DND-41 (cell line): Measurements from ENCODE around the gene RBMS1.

Experiments used
- ATAC-seq: fragments of 200-7000 bp; cut with Tn5 transposase; 3 replicates; pipeline ENCODE4 v1.9.1; 2021; ENCODE audit warnings: low read depth; ENCODE audit not compliant: insufficient read depth
- DNase-seq: peaks from one replicate; pipeline ENCODE4 v3.0.0-alpha.2; 2020
- H2AFZ ChIP-seq: 2 replicates; pipeline ENCODE4 v1.6.0; 2012; ENCODE audit warnings: low read depth, low read length
- H3K27ac ChIP-seq: 2 replicates; pipeline ENCODE4 v1.5.1; 2012; ENCODE audit warnings: low read length, inconsistent platforms
- H3K27me3 ChIP-seq: fragments of 200-600 bp; sonication (generic); 2 replicates; pipeline ENCODE4 v1.6.0; 2012; ENCODE audit warnings: low read length, mild to moderate bottlenecking, inconsistent platforms; ENCODE audit not compliant: insufficient read depth, poor library complexity
- H3K36me3 ChIP-seq: 2 replicates; pipeline ENCODE4 v1.5.1; 2012; ENCODE audit warnings: low read length, inconsistent platforms; ENCODE audit not compliant: insufficient read depth
- H3K4me1 ChIP-seq: 2 replicates; pipeline ENCODE4 v1.5.1; 2012; ENCODE audit warnings: mild to moderate bottlenecking, low read length; ENCODE audit not compliant: insufficient read depth
- H3K4me2 ChIP-seq: 2 replicates; pipeline ENCODE4 v1.6.0; 2012; ENCODE audit warnings: mild to moderate bottlenecking, moderate library complexity, low read length, inconsistent platforms; ENCODE audit not compliant: insufficient read depth
- H3K4me3 ChIP-seq, 2 experiments: fragments of 200-600 bp in 1 of 2; shearing (Covaris generic) in 1 of 2; 2 replicates each; pipeline ENCODE4 v1.5.1; 2012 to 2016; ENCODE audit warnings: inconsistent platforms in 2 of 2, low read length in 2 of 2, mild to moderate bottlenecking in 2 of 2, low read depth in 1 of 2, moderate library complexity in 1 of 2
- H3K79me2 ChIP-seq: 2 replicates; pipeline ENCODE4 v1.6.0; 2012; ENCODE audit warnings: low read length, inconsistent platforms; ENCODE audit not compliant: insufficient read depth
- H3K9ac ChIP-seq: 2 replicates; pipeline ENCODE4 v1.6.0; 2012; ENCODE audit warnings: low read depth, mild to moderate bottlenecking, inconsistent platforms, low read length, moderate library complexity
- H3K9me3 ChIP-seq: 2 replicates; pipeline ENCODE4 v1.5.1; 2012; ENCODE audit warnings: low read length, moderate library complexity, mild to moderate bottlenecking, inconsistent platforms; ENCODE audit not compliant: insufficient read depth, severe bottlenecking
- H4K20me1 ChIP-seq: 2 replicates; pipeline ENCODE4 v1.6.0; 2012; ENCODE audit warnings: low read length; ENCODE audit not compliant: insufficient read depth
- CTCF ChIP-seq: IDR thresholded peaks from 2 replicates; pipeline ENCODE4 v1.5.1; 2012; ENCODE audit warnings: borderline replicate concordance, low read length, moderate library complexity, mild to moderate bottlenecking; ENCODE audit not compliant: poor library complexity, severe bottlenecking; ENCODE audit errors: extremely low read depth
- EZH2 ChIP-seq: IDR thresholded peaks from 3 replicates; pipeline ENCODE4 v1.6.1; 2012; ENCODE audit warnings: borderline replicate concordance, low read depth, mild to moderate bottlenecking, moderate library complexity, low read length, inconsistent platforms; ENCODE audit not compliant: severe bottlenecking

RBMS1 gene

GRCh38 chr2:160271171-160272086 lies 222.2 kb downstream of the RBMS1 start:
- Histone ChIP-seq H3K4me2 (no peak overlapping the region), H3K9ac (no peak overlapping the region), H3K27me3 (no peaks in the 10 kb centered on the region), H3K79me2 (no peaks in the 10 kb centered on the region), H3K4me3 (no peak overlapping the region), H3K9me3 (no peaks in the 10 kb centered on the region), H3K27ac (no peak overlapping the region), H3K4me1 (no peaks in the 10 kb centered on the region), H2AFZ (no peak overlapping the region), H4K20me1 (no peaks in the 10 kb centered on the region), H3K36me3 (peaks cover 37% of the 10 kb centered on the region)
- no peak for ATAC-seq
- DNase-seq = no peak
- TF ChIP-seq EZH2 (no peak), CTCF (no peak)

GRCh38 chr2:160270571-160271113 lies 223.0 kb downstream of the RBMS1 start:
- Histone ChIP-seq H3K27me3 (no peaks in the 10 kb centered on the region), H3K27ac (no peak overlapping the region), H3K4me1 (no peaks in the 10 kb centered on the region), H3K4me3 (no peak overlapping the region), H4K20me1 (no peaks in the 10 kb centered on the region), H3K4me2 (no peak overlapping the region), H2AFZ (no peak overlapping the region), H3K9ac (no peak overlapping the region), H3K36me3 (peaks cover 31% of the 10 kb centered on the region), H3K79me2 (no peaks in the 10 kb centered on the region), H3K9me3 (no peaks in the 10 kb centered on the region)
- TF ChIP-seq EZH2 (no peak), CTCF (no peak)
- ATAC-seq = no peak
- DNase-seq = no peak

GRCh38 chr2:160269803-160270570 lies 223.6 kb downstream of the RBMS1 start:
- ATAC-seq = no peak
- Histone ChIP-seq H3K36me3 (peaks cover 27% of the 10 kb centered on the region), H3K9me3 (no peaks in the 10 kb centered on the region), H3K9ac (no peak overlapping the region), H3K4me3 (no peak overlapping the region), H3K27me3 (no peaks in the 10 kb centered on the region), H4K20me1 (no peaks in the 10 kb centered on the region), H2AFZ (no peak overlapping the region), H3K27ac (no peak overlapping the region), H3K4me1 (no peaks in the 10 kb centered on the region), H3K79me2 (no peaks in the 10 kb centered on the region), H3K4me2 (no peak overlapping the region)
- no peak for DNase-seq
- TF ChIP-seq EZH2 = no peak
- no peak for TF ChIP-seq CTCF
